GDM1 (cell line): ENCODE measurements around the gene SUPT20HL2.
"Not testable (repeated sequence)": the region's sequence is repeated elsewhere in the genome, so short reads cannot be mapped to it uniquely, and the experiment has no call there.

ENCODE experiments used
- DNase-seq: peaks from one replicate; lab custom pipeline; 2025; lab: John Stamatoyannopoulos, UW

SUPT20HL2 gene

GRCh38 chrX:24314019-24314635 is at the start of gene SUPT20HL2:
TSS of gene SUPT20HL2 (minus strand) at chrX:24314069. CDS start at chrX:24313315, 754 bp downstream.
- no peak for DNase-seq

- not testable (repeated sequence) for DNase-seq
Measured at GRCh38 chrX:24362089-24362745, 48.3 kb upstream of the SUPT20HL2 start.

GRCh38 chrX:24360272-24360671 is 46.4 kb upstream of the SUPT20HL2 start, which contains the start of gene SUPT20HL1:
TSS of gene SUPT20HL1 (plus strand) at chrX:24360639. CDS start at chrX:24362761, 2,122 bp downstream.
- DNase-seq = no peak

- no peak for DNase-seq
Measured at GRCh38 chrX:24357106-24357505, 43.2 kb upstream of the SUPT20HL2 start.

GRCh38 chrX:24355095-24355494 is 41.2 kb upstream of the SUPT20HL2 start:
- DNase-seq = no peak

- DNase-seq = no peak
Measured at GRCh38 chrX:24350217-24350616, 36.3 kb upstream of the SUPT20HL2 start.

- no peak for DNase-seq
Measured at GRCh38 chrX:24347881-24348280, 34.0 kb upstream of the SUPT20HL2 start.

GRCh38 chrX:24343719-24344118 is 29.9 kb upstream of the SUPT20HL2 start:
- DNase-seq = no peak

- DNase-seq = no peak
Measured at GRCh38 chrX:24341795-24342194, 27.9 kb upstream of the SUPT20HL2 start.

- no peak for DNase-seq
Measured at GRCh38 chrX:24340501-24340900, 26.6 kb upstream of the SUPT20HL2 start.

- no peak for DNase-seq
Measured at GRCh38 chrX:24339911-24340310, 26.0 kb upstream of the SUPT20HL2 start.

GRCh38 chrX:24335871-24336270 is 22.0 kb upstream of the SUPT20HL2 start:
- no peak for DNase-seq

GRCh38 chrX:24334461-24334860 is 20.6 kb upstream of the SUPT20HL2 start:
- DNase-seq = no peak

GRCh38 chrX:24333371-24333770 is 19.5 kb upstream of the SUPT20HL2 start:
- DNase-seq = no peak

GRCh38 chrX:24332878-24333277 is 19.0 kb upstream of the SUPT20HL2 start:
- DNase-seq = no peak

- DNase-seq = no peak
Measured at GRCh38 chrX:24325231-24325630, 11.4 kb upstream of the SUPT20HL2 start.

- DNase-seq = no peak
Measured at GRCh38 chrX:24321741-24322395, 8.0 kb upstream of the SUPT20HL2 start.

GRCh38 chrX:24317567-24317966 is 3.7 kb upstream of the SUPT20HL2 start:
- DNase-seq = no peak

- no peak for DNase-seq
Measured at GRCh38 chrX:24316111-24316510, 2.2 kb upstream of the SUPT20HL2 start.

- DNase-seq = not testable (repeated sequence)
Measured at GRCh38 chrX:24312249-24312607, 1.6 kb downstream of the SUPT20HL2 start.

- not testable (repeated sequence) for DNase-seq
Measured at GRCh38 chrX:24311507-24312248, 2.2 kb downstream of the SUPT20HL2 start.

- not testable (repeated sequence) for DNase-seq
Measured at GRCh38 chrX:24310916-24311315, 3.0 kb downstream of the SUPT20HL2 start.
